Kidney epithelial cell (primary cell): ENCODE measurements around the gene ZNF536. TPM values are rescaled to one million over a fixed set of nuclear protein-coding genes. Genes with fewer than 3 reads are reported as not detected.

Experiments used
- DNase-seq: peaks from one replicate; pipeline ENCODE4 v3.0.0-alpha.2; 2010; ENCODE audit warnings: low read depth
- H3K27me3 ChIP-seq: 2 replicates; pipeline ENCODE4 v1.6.0; 2011; ENCODE audit warnings: low read length; ENCODE audit not compliant: control insufficient read depth, insufficient read depth
- H3K36me3 ChIP-seq: 2 replicates; pipeline ENCODE4 v1.5.1; 2011; ENCODE audit warnings: low read length; ENCODE audit not compliant: control insufficient read depth, insufficient read depth
- H3K4me3 ChIP-seq: 2 replicates; pipeline ENCODE4 v1.5.1; 2011; ENCODE audit warnings: low read depth, mild to moderate bottlenecking, control low read depth, low read length
- total RNA-seq: library from RNA; depleted of rRNA; stranded (reverse); fragments of >200 nt; gene quantifications from 2 replicates; pipeline ENCODE4 v1.2.3, GENCODE V29; 2015
- TF ChIP-seq, protein P1 (sequence below): IDR thresholded peaks from 2 replicates; pipeline ENCODE4 v1.5.1; 2011; ENCODE audit warnings: mild to moderate bottlenecking, moderate library complexity, low read length, control low read depth, inconsistent platforms; ENCODE audit not compliant: insufficient read depth, poor library complexity, severe bottlenecking

ZNF536 gene
- total RNA-seq, 1 donor from 2014 or later = 0.13 TPM

DNA sequence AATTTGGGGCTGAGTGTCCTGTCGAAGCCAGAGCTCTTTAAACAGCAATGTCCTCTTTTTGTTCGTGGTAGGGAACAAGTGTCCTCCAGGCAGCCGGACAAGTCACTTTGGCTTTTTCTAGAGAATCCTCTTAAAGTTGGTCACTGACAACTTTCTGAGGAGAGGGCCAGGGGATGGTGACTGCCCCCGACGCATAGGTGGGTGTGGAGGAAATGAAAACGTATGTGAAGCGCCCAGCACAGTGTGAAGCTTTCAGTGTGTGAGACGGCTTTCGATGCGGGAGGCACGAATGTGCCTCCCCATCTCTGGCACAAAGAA is 45.8 kb upstream of the ZNF536 start:
- Histone ChIP-seq H3K27me3 (no peaks in the 10 kb centered on the region), H3K4me3 (no peak overlapping the region), H3K36me3 (no peaks in the 10 kb centered on the region)
- DNase-seq = no peak
- TF ChIP-seq, protein P1, sequence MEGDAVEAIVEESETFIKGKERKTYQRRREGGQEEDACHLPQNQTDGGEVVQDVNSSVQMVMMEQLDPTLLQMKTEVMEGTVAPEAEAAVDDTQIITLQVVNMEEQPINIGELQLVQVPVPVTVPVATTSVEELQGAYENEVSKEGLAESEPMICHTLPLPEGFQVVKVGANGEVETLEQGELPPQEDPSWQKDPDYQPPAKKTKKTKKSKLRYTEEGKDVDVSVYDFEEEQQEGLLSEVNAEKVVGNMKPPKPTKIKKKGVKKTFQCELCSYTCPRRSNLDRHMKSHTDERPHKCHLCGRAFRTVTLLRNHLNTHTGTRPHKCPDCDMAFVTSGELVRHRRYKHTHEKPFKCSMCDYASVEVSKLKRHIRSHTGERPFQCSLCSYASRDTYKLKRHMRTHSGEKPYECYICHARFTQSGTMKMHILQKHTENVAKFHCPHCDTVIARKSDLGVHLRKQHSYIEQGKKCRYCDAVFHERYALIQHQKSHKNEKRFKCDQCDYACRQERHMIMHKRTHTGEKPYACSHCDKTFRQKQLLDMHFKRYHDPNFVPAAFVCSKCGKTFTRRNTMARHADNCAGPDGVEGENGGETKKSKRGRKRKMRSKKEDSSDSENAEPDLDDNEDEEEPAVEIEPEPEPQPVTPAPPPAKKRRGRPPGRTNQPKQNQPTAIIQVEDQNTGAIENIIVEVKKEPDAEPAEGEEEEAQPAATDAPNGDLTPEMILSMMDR = no peak

GRCh38 chr19:30327331-30327730 is 44.9 kb upstream of the ZNF536 start:
- Histone ChIP-seq H3K4me3 (no peak overlapping the region), H3K27me3 (no peaks in the 10 kb centered on the region), H3K36me3 (no peaks in the 10 kb centered on the region)
- TF ChIP-seq, protein P1 = no peak
- no peak for DNase-seq

DNA sequence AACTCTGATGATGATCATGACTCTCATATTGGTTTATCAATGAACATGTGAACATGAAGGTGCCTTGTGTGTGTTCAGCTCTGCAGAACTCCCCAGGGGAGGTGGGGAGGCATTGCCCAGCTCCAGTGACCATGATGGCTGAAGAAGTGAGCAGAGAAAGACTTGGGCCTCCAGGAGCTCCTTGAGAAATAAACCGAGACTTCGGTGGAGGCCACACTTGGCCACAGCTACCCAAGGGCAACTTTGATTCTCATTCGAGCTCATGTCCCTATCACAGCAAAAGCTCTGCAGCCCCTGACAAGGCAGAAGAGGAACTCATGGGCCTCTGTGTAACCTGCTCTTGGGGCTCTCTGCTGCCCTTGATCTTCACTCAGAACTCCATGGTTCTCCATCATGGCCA is 44.1 kb upstream of the ZNF536 start:
- H3K4me3 ChIP-seq = no peak overlapping the region
- no peak for DNase-seq
- TF ChIP-seq, protein P1 = no peak
- H3K36me3 ChIP-seq = no peaks in the 10 kb centered on the region
- H3K27me3 ChIP-seq = no peaks in the 10 kb centered on the region

- Histone ChIP-seq H3K4me3 (no peak overlapping the region), H3K27me3 (no peaks in the 10 kb centered on the region), H3K36me3 (no peaks in the 10 kb centered on the region)
- DNase-seq = no peak
- TF ChIP-seq, protein P1 = no peak
These were observed 41.9 kb upstream of the ZNF536 start for GRCh38 chr19:30330266-30330665.

DNA sequence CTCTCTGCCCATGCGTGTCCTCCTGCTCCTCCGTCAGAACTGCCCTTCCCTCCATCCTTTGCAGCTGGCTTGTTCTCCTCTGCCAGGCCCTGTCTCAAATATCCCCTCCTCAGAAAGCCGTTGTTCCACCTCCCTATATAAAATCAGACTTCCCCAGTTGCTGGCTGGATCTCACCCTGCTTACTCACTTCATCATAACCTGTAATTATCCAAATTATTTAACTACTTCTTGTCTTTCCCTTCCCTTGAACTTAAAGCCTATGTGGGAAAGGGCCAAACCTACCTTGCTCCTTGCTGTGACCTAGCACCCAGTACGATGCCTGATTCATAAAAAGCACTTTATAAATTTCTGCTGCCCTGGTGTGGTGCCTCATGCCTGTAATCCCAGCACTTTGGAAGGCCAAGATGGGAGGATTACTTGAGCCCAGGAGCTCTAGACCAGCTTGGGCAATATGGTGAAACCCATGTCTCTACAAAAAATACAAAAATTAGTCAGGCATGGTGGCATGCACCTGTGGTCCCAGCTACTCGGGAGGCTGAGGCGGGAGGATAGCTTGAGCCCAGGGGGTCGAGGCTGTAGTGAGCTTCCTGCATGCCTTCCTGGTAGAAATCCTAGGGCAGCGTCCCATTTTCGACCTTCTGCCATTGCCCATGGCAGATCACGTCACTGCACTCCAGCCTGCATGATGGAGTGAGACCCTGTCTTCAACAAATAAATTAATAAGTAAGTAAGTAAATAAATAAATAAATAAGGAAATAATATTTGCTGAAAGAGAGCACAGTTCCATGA is 39.5 kb upstream of the ZNF536 start:
- TF ChIP-seq, protein P1 = no peak
- no peaks in the 10 kb centered on the region for H3K27me3 ChIP-seq
- H3K4me3 ChIP-seq = no peak overlapping the region
- H3K36me3 ChIP-seq = no peaks in the 10 kb centered on the region
- no peak for DNase-seq
